ENCODE measurements around the gene LYPD6. TPM values are rescaled to one million over a fixed set of nuclear protein-coding genes. Genes with fewer than 3 reads are reported as not detected.

Gene LYPD6
- total RNA-seq, 4 donors from 2014 or later: 0.85 to 2.1 (median 1.6) TPM; not detected in 1

DNA sequence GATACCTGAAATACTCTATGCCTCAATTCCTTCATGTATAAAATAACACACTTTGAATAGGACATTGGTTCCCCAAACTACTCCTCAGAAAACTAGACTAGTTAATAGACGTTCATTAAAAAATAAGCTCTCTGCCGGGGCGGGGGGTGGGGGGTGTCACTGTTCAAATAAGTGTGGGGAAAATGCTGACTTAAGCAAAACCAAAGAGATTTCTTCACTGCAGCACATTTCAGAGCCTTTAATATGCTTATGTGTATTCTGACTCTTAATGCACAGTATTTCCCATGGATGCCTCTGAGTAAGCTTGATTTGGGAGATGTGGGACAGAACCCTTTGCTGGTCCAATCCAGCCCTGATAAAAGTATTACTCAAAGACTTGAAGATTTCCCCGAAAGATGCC lies 93.2 kb downstream of the LYPD6 start:
- H3K27me3 ChIP-seq: no peaks in the 10 kb centered on the region
- no peak for DNase-seq
- H3K9me3 ChIP-seq: no peaks in the 10 kb centered on the region
- no peak overlapping the region for H3K27ac ChIP-seq
- TF ChIP-seq, protein P1, sequence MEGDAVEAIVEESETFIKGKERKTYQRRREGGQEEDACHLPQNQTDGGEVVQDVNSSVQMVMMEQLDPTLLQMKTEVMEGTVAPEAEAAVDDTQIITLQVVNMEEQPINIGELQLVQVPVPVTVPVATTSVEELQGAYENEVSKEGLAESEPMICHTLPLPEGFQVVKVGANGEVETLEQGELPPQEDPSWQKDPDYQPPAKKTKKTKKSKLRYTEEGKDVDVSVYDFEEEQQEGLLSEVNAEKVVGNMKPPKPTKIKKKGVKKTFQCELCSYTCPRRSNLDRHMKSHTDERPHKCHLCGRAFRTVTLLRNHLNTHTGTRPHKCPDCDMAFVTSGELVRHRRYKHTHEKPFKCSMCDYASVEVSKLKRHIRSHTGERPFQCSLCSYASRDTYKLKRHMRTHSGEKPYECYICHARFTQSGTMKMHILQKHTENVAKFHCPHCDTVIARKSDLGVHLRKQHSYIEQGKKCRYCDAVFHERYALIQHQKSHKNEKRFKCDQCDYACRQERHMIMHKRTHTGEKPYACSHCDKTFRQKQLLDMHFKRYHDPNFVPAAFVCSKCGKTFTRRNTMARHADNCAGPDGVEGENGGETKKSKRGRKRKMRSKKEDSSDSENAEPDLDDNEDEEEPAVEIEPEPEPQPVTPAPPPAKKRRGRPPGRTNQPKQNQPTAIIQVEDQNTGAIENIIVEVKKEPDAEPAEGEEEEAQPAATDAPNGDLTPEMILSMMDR (IDR thresholded peaks at IDR 0.05): no peak
- TF ChIP-seq POLR2A (IDR thresholded peaks at IDR 0.05): no peak
- no peaks in the 10 kb centered on the region for H3K36me3 ChIP-seq
- peaks cover 0 to 11% (median 0%) of the 10 kb centered on the region in 4 donors for H3K4me1 ChIP-seq
- H3K4me3 ChIP-seq: no peak overlapping the region

DNA sequence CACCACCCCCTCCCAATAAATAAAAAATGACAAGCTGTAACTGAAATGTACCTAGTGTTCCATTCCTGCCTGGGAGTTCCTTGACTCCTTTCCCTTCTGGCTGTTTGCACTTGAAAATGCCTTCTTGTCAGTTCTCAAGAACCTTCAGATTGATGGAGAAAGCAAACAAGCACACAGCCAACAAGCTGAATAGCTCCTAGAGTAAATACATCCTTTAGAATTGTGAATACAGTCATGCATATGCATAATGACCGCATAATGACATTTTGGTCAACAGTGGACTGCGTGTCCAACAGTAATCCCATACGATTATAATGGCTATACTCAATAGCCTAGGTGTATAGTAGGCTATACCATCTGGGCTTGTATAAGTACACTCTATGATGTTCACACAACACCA lies 97.0 kb downstream of the LYPD6 start:
- Histone ChIP-seq H3K4me3 (no peak overlapping the region), H3K36me3 (no peaks in the 10 kb centered on the region), H3K27me3 (no peaks in the 10 kb centered on the region), H3K4me1 (no peaks in the 10 kb centered on the region), H3K9me3 (peaks cover 0 to 4% (median 0%) of the 10 kb centered on the region in 4 donors), H3K27ac (no peak overlapping the region)
- DNase-seq: no peak
- no peak for TF ChIP-seq POLR2A (IDR thresholded peaks at IDR 0.05)
- TF ChIP-seq, protein P1 (IDR thresholded peaks at IDR 0.05): no peak

DNA sequence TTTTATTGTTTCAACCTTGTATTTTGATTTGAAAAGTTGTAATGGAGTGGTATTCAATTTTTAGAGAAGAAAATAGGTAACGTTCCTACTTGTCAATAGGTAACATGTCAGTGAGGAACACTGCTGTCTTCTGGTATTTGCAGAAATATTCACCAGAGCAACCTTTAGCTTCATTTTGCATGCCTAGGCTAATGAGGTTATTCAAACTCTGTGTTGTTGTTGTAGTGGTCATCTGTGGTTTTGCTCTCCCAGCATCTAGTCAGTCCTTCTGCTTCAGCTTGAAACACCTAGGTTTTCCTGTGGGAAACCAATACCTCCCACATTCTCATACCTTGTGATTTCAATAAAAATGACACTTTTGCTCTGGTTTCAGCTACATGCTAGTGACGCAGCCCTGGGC lies 98.4 kb downstream of the LYPD6 start:
- no peak overlapping the region for H3K4me3 ChIP-seq
- no peak for TF ChIP-seq POLR2A (IDR thresholded peaks at IDR 0.05)
- TF ChIP-seq, protein P1 (IDR thresholded peaks at IDR 0.05): no peak
- peaks cover 0 to 4% (median 0%) of the 10 kb centered on the region in 4 donors for H3K9me3 ChIP-seq

DNA sequence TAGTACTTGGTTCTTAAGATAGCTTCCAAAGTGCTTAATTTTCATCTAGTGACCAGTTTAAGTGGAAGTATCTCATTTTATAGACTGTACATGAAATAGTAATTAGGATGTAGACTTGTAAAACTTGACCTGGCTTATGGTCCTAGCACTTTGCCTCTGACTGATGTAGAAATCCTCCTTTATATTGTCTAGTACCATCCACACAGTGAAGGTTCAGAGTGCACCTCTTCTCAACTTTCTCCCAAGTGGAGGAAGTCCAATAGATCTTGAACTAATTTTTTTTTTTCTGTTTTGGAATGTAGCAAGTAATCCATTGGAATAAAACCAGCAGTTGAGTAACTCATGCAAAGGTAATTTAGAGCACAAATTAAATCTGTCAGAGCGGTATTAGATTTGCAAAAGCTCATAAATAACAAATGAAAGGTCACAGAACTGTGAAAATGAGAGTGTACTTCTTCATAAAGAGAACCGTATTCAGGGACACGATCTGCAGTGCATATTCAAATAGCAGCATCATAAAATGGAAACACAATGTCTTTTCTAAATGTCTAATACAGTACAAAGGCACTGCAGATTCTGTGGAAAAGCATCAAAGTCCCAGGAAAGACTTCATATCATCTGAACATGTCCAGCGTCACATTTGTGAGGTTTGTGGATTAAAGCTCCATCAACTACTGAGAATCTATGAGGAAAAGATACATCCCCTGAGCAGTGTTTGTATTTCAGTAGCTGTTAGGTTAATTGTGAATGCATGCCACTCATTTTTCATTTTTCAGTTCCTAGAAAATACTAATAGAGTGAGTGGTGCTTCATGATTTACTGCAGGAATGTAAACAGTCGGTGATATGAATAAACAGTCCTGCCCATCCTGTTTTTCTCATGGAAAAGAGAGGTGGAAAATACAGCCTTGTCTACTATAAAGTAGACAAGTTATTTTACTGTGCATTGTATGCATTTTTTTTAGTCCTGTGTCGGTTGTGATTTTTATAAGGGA lies 100.7 kb downstream of the LYPD6 start:
- no peak overlapping the region for H3K4me3 ChIP-seq
- H3K27me3 ChIP-seq: no peaks in the 10 kb centered on the region
- TF ChIP-seq, protein P1 (IDR thresholded peaks at IDR 0.05): no peak
- no peak for TF ChIP-seq POLR2A (IDR thresholded peaks at IDR 0.05)
- H3K27ac ChIP-seq: no peak overlapping the region
- no peaks in the 10 kb centered on the region for H3K36me3 ChIP-seq
- no peak for DNase-seq
- peaks cover 0 to 4% (median 0%) of the 10 kb centered on the region in 4 donors for H3K9me3 ChIP-seq
- no peaks in the 10 kb centered on the region for H3K4me1 ChIP-seq

More for the DNA sequence above, 98.4 kb downstream of the LYPD6 start:
- Histone ChIP-seq H3K27ac (no peak overlapping the region), H3K4me1 (no peaks in the 10 kb centered on the region), H3K36me3 (no peaks in the 10 kb centered on the region), H3K27me3 (no peaks in the 10 kb centered on the region)
- DNase-seq: no peak

DNA sequence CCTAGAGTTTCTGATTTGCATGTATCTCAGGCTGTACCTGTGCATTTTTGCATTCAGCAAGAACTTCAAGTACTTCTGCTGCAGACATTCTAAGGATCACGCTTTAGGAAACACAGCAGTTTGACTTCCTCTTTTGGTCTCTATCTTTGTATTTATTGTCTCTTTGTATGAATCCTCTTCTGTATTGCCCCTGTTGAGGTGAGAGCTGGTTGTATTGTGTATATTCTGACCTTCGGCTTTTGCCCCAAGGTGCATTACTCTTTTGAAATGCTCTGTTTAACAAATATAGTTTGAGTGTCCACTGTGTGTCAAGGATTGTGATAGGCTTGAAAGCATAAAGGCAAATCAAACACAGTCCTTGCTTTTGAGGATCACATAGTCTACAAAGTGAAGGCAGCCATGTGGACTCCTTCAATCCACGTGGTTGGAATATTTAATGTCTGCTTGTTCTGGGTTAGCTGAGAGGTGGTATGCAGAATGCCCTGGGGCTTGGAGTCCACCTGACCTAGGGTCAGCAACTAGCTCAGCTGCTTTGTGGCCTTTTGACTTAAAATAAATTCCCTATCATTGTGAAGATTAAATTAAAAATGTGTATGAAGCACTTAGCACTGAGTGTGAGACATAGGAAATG lies 108.1 kb downstream of the LYPD6 start:
- Histone ChIP-seq H3K9me3 (no peaks in the 10 kb centered on the region), H3K27ac (no peak overlapping the region), H3K4me1 (no peaks in the 10 kb centered on the region), H3K27me3 (no peaks in the 10 kb centered on the region), H3K36me3 (no peaks in the 10 kb centered on the region), H3K4me3 (no peak overlapping the region)
- TF ChIP-seq, protein P1 (IDR thresholded peaks at IDR 0.05): no peak
- no peak for TF ChIP-seq POLR2A (IDR thresholded peaks at IDR 0.05)
- no peak for DNase-seq

Measured in Peyer's patch (tissue), 4 donors.